CD14-positive monocyte (primary cell): ENCODE results near the gene ZEB1. TPM values are rescaled to one million over a fixed set of nuclear protein-coding genes. Genes with fewer than 3 reads are reported as not detected.

Source experiments
- DNase-seq, 3 donors: peaks; one replicate each; pipeline ENCODE4 v3.0.0-alpha.2; 2011 to 2022
- H2AFZ ChIP-seq: 2 replicates; pipeline ENCODE4 v1.6.0; 2012; ENCODE audit warnings: mild to moderate bottlenecking, low read depth, low read length, inconsistent platforms; ENCODE audit not compliant: insufficient read depth, poor library complexity, severe bottlenecking
- H3K27ac ChIP-seq, 2 donors: 1 replicate in 1 of 2; 2 replicates in 1 of 2; pipeline ENCODE4 v1.5.1; 2012 to 2013; ENCODE audit warnings: low read length in 2 of 2, control low read depth in 1 of 2, inconsistent platforms in 1 of 2, low read depth in 1 of 2, mild to moderate bottlenecking in 1 of 2
- H3K27me3 ChIP-seq, 2 donors: one replicate each; pipeline versions ENCODE4 v1.6.0 to v1.6.1; 2011 to 2013; ENCODE audit warnings: low read length in 2 of 2; ENCODE audit not compliant: control insufficient read depth in 2 of 2, insufficient read depth in 2 of 2
- H3K36me3 ChIP-seq, 2 donors: replicated peaks in 1 of 2; 1 replicate in 1 of 2; 2 replicates in 1 of 2; pipeline versions ENCODE4 v1.5.1 to v1.6.1; 2012 to 2013; ENCODE audit warnings: low read length in 2 of 2, control low read depth in 1 of 2, inconsistent platforms in 1 of 2, mild to moderate bottlenecking in 1 of 2; ENCODE audit not compliant: insufficient read depth in 2 of 2, control insufficient read depth in 1 of 2
- H3K4me1 ChIP-seq, 2 donors: 1 replicate in 1 of 2; 2 replicates in 1 of 2; pipeline versions ENCODE4 v1.5.1 to v1.6.1; 2012 to 2013; ENCODE audit warnings: low read length in 2 of 2, control low read depth in 1 of 2, inconsistent platforms in 1 of 2, mild to moderate bottlenecking in 1 of 2, moderate library complexity in 1 of 2; ENCODE audit not compliant: insufficient read depth in 2 of 2, control insufficient read depth in 1 of 2
- H3K4me2 ChIP-seq: replicated peaks from 2 replicates; pipeline ENCODE3; 2012; ENCODE audit warnings: low read length, moderate library complexity, mild to moderate bottlenecking; ENCODE audit not compliant: poor library complexity, severe bottlenecking; ENCODE audit errors: extremely low read depth
- H3K4me3 ChIP-seq, 3 experiments: fragments of 200-600 bp in 1 of 3; sonication (generic) in 1 of 3; replicated peaks in 1 of 3; 1 replicate in 2 of 3; 2 replicates in 1 of 3; pipeline ENCODE4 v1.5.1; 2011 to 2013; ENCODE audit warnings: low read length in 3 of 3, mild to moderate bottlenecking in 3 of 3, control low read depth in 2 of 3, low read depth in 2 of 3, inconsistent platforms in 1 of 3, moderate library complexity in 1 of 3
- H3K79me2 ChIP-seq: 2 replicates; pipeline ENCODE4 v1.6.0; 2012; ENCODE audit warnings: mild to moderate bottlenecking, control low read depth, inconsistent platforms, low read length, moderate library complexity; ENCODE audit not compliant: insufficient read depth
- H3K9ac ChIP-seq: 2 replicates; pipeline ENCODE4 v1.6.0; 2017; ENCODE audit warnings: low read length, mild to moderate bottlenecking; ENCODE audit not compliant: insufficient read depth, poor library complexity, severe bottlenecking
- H3K9me3 ChIP-seq, 2 donors: replicated peaks in 1 of 2; 1 replicate in 1 of 2; 2 replicates in 1 of 2; pipeline versions ENCODE4 v1.5.1 to v1.6.1; 2012 to 2013; ENCODE audit warnings: low read length in 2 of 2, control low read depth in 1 of 2; ENCODE audit not compliant: control insufficient read depth in 1 of 2, insufficient read depth in 1 of 2
- H4K20me1 ChIP-seq: 2 replicates; pipeline ENCODE4 v1.6.0; 2012; ENCODE audit warnings: mild to moderate bottlenecking, low read length, control low read depth, moderate library complexity; ENCODE audit not compliant: insufficient read depth
- H3K27ac Mint-ChIP-seq, 7 donors: one replicate each; pipeline ENCODE4 v1.8.0; 2020; ENCODE audit warnings: mild to moderate bottlenecking in 7 of 7, mixed read lengths in 7 of 7, moderate library complexity in 6 of 7, inconsistent platforms in 2 of 7
- H3K27me3 Mint-ChIP-seq, 3 donors: one replicate each; pipeline ENCODE4 v1.8.0; 2021 to 2022; ENCODE audit warnings: low read depth in 3 of 3, mild to moderate bottlenecking in 3 of 3, mixed read lengths in 3 of 3, moderate library complexity in 3 of 3, inconsistent platforms in 1 of 3
- H3K36me3 Mint-ChIP-seq, 2 donors: one replicate each; pipeline ENCODE4 v1.8.0; 2020; ENCODE audit warnings: mixed read lengths in 2 of 2, inconsistent platforms in 1 of 2, mild to moderate bottlenecking in 1 of 2
- H3K4me1 Mint-ChIP-seq: one replicate; pipeline ENCODE4 v1.8.0; 2020; ENCODE audit warnings: mild to moderate bottlenecking, mixed read lengths
- H3K4me3 Mint-ChIP-seq, 2 donors: one replicate each; pipeline ENCODE4 v1.8.0; 2020; ENCODE audit warnings: mild to moderate bottlenecking in 2 of 2, mixed read lengths in 2 of 2, moderate library complexity in 1 of 2
- H3K9me3 Mint-ChIP-seq, 7 donors: one replicate each; pipeline ENCODE4 v1.8.0; 2020 to 2022; ENCODE audit warnings: mixed read lengths in 7 of 7, mild to moderate bottlenecking in 6 of 7, moderate library complexity in 6 of 7, inconsistent platforms in 2 of 7
- CTCF ChIP-seq: fragments of 200-600 bp; IDR thresholded peaks from one replicate; pipeline ENCODE4 v1.8.0; 2022; ENCODE audit warnings: antibody characterized with exemption, mild to moderate bottlenecking
- WGBS: methylation state at CpG from one replicate; pipeline ENCODE4 v1.1.5; 2013; ENCODE audit warnings: missing lambda C conversion rate; ENCODE audit not compliant: insufficient coverage; 5-methylcytosine and 5-hydroxymethylcytosine counted together
- intact Hi-C, 2 donors: fragments of 100-400 bp; cut with micrococcal nuclease; formaldehyde crosslinking; loops; one replicate each; pipeline versions ENCODE4 v1.15.0 to v1.15.1; 2023
- polyA plus RNA-seq, 3 donors: library from polyadenylated mRNA; depleted of rRNA in 1 of 3; unstranded in 2 of 3; stranded (reverse) in 1 of 3; fragments of 300-500 nt in 2 of 3; fragments of >200 nt in 1 of 3; fragmentation: Illumina TruSeq in 2 of 3; gene quantifications; 1 replicate in 2 of 3; 2 replicates in 1 of 3; pipeline ENCODE4 v1.2.3, GENCODE V29; 2012 to 2021

The ZEB1 gene
- polyA plus RNA-seq, 3 donors: 0.13 to 0.20 TPM; not detected in 1

GRCh38 chr10:31508882-31509281 lies 189.9 kb downstream of the ZEB1 start:
- peaks cover 26 to 43% (median 40%) of the 10 kb centered on the region in 7 donors for H3K9me3 Mint-ChIP-seq
- Histone ChIP-seq H3K4me3 (no peak overlapping the region), H3K27ac (no peak overlapping the region), H2AFZ (no peak overlapping the region), H3K27me3 (no peaks in the 10 kb centered on the region), H3K79me2 (no peaks in the 10 kb centered on the region), H3K9me3 (peaks cover 15 to 31% of the 10 kb centered on the region in 2 donors), H3K36me3 (no peaks in the 10 kb centered on the region), H3K9ac (no peak overlapping the region), H3K4me2 (no peak overlapping the region), H3K4me1 (no peaks in the 10 kb centered on the region), H4K20me1 (no peaks in the 10 kb centered on the region)
- no peak overlapping the region for H3K27ac Mint-ChIP-seq
- H3K4me1 Mint-ChIP-seq: no peaks in the 10 kb centered on the region
- TF ChIP-seq CTCF: no peak
- intact Hi-C loops: no loop called here
- 100% methylated on average over 3 of the region's 5 CpGs for WGBS
- no peak for DNase-seq
- H3K27me3 Mint-ChIP-seq: peaks cover 0 to 3% (median 0%) of the 10 kb centered on the region in 3 donors
- peaks cover 1 to 7% of the 10 kb centered on the region in 2 donors for H3K36me3 Mint-ChIP-seq
- H3K4me3 Mint-ChIP-seq: no peak overlapping the region

DNA sequence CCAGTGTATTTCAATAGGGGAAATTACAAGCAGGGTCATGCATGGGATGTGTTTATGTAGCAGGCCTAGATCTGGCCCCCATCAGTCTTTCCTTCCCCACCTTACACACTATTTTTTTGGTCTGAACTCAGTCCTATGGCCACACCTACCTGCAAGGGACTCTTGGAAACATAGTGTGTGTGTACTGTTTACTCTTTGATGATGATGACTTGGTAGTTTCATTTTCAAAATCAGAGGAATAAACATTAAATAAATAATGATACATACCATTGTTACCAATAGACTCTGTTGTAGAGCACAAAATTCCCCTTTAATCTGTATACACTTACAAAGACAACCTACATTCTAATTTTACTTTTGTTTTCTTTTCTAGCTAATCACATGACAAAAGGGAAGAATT lies 191.0 kb downstream of the ZEB1 start:
- Histone ChIP-seq H3K4me3 (no peak overlapping the region), H4K20me1 (no peaks in the 10 kb centered on the region), H3K27ac (no peak overlapping the region), H3K27me3 (no peaks in the 10 kb centered on the region), H3K4me2 (no peak overlapping the region), H3K79me2 (no peaks in the 10 kb centered on the region), H2AFZ (no peak overlapping the region), H3K9me3 (peaks cover 15 to 31% of the 10 kb centered on the region in 2 donors), H3K4me1 (no peaks in the 10 kb centered on the region), H3K9ac (no peak overlapping the region), H3K36me3 (no peaks in the 10 kb centered on the region)
- Mint-ChIP-seq H3K36me3 (peaks cover 3 to 7% of the 10 kb centered on the region in 2 donors), H3K4me1 (peaks cover 3% of the 10 kb centered on the region), H3K27ac (no peak overlapping the region), H3K27me3 (peaks cover 0 to 1% (median 0%) of the 10 kb centered on the region in 3 donors), H3K4me3 (no peak overlapping the region), H3K9me3 (peaks cover 26 to 40% (median 35%) of the 10 kb centered on the region in 7 donors)
- no peak for TF ChIP-seq CTCF
- no peak for DNase-seq
- intact Hi-C loops: no loop called here
